Smooth muscle cell (in vitro differentiated cells): ENCODE data around the gene EPX. TPM values are rescaled to one million over a fixed set of nuclear protein-coding genes. Genes with fewer than 3 reads are reported as not detected.

Source experiments
- DNase-seq: peaks from one replicate; lab custom pipeline; 2025; ENCODE audit not compliant: unreplicated experiment; lab: John Stamatoyannopoulos, UW
- H2AFZ ChIP-seq: fragments of 200-600 bp; sonication (generic); 2 replicates; pipeline ENCODE4 v1.6.0; 2016; ENCODE audit warnings: antibody characterized with exemption, low read depth, mild to moderate bottlenecking
- H3F3A ChIP-seq: fragments of 200-600 bp; sonication (generic); 2 replicates; pipeline ENCODE4 v1.6.0; 2017; ENCODE audit warnings: antibody characterized with exemption, low read depth
- H3K27ac ChIP-seq: fragments of 200-600 bp; sonication (generic); 2 replicates; pipeline ENCODE4 v1.5.1; 2016; ENCODE audit warnings: low read depth, mild to moderate bottlenecking
- H3K27me3 ChIP-seq: fragments of 200-600 bp; sonication (generic); 2 replicates; pipeline ENCODE4 v1.6.1; 2016; ENCODE audit warnings: low read depth, mild to moderate bottlenecking
- H3K36me3 ChIP-seq: fragments of 200-600 bp; sonication (generic); 2 replicates; pipeline ENCODE4 v1.5.1; 2016; ENCODE audit warnings: low read depth
- H3K4me1 ChIP-seq: fragments of 200-600 bp; sonication (generic); 2 replicates; pipeline ENCODE4 v1.5.1; 2016; ENCODE audit warnings: low read depth
- H3K4me2 ChIP-seq: fragments of 200-600 bp; sonication (generic); 2 replicates; pipeline ENCODE4 v1.6.0; 2016; ENCODE audit warnings: mild to moderate bottlenecking
- H3K4me3 ChIP-seq: fragments of 200-600 bp; sonication (generic); 2 replicates; pipeline ENCODE4 v1.5.1; 2016; ENCODE audit warnings: mild to moderate bottlenecking
- H3K79me2 ChIP-seq: fragments of 200-600 bp; sonication (generic); 2 replicates; pipeline ENCODE4 v1.6.0; 2016; ENCODE audit warnings: low read depth, mild to moderate bottlenecking
- H3K9ac ChIP-seq: fragments of 200-600 bp; sonication (generic); 2 replicates; pipeline ENCODE4 v1.6.0; 2016; ENCODE audit warnings: low read depth
- H3K9me3 ChIP-seq: fragments of 200-600 bp; sonication (generic); replicated peaks from 2 replicates; pipeline ENCODE4 v1.5.1; 2016; ENCODE audit warnings: low read depth
- H4K20me1 ChIP-seq: fragments of 200-600 bp; sonication (generic); 2 replicates; pipeline ENCODE4 v1.6.0; 2016; ENCODE audit warnings: low read depth
- WGBS: methylation state at CpG from one replicate; pipeline ENCODE4 v1.1.7; 2016; ENCODE audit warnings: low lambda C conversion rate; 5-methylcytosine and 5-hydroxymethylcytosine counted together
- polyA plus RNA-seq: library from polyadenylated mRNA; unstranded; fragments of >200 nt; fragmentation: Nextera tagmentation; extraction: Ambion mirVana; gene quantifications from 2 replicates; pipeline ENCODE4 v1.2.1, GENCODE V29; 2016
- total RNA-seq: library from RNA; depleted of rRNA; stranded (reverse); fragments of >200 nt; gene quantifications from 2 replicates; pipeline ENCODE4 v1.2.3, GENCODE V29; 2014
- TF ChIP-seq, protein P1 (sequence below): fragments of 200-600 bp; sonication (generic); IDR thresholded peaks from 2 replicates; pipeline ENCODE4 v1.5.1; 2017; ENCODE audit warnings: borderline replicate concordance, mild to moderate bottlenecking, antibody characterized with exemption; ENCODE audit not compliant: insufficient read depth, poor library complexity, severe bottlenecking

Gene EPX
- total and polyA plus RNA-seq, 2 experiments from 2014 or later: not detected

GRCh38 chr17:58189436-58190146 lies 2.9 kb upstream of the EPX start:
- Histone ChIP-seq H3K9me3 (no peaks in the 10 kb centered on the region), H3K27me3 (no peaks in the 10 kb centered on the region), H2AFZ (no peak overlapping the region), H3K9ac (no peak overlapping the region), H3K36me3 (no peaks in the 10 kb centered on the region), H3K4me1 (no peaks in the 10 kb centered on the region), H3K27ac (no peak overlapping the region), H4K20me1 (no peaks in the 10 kb centered on the region), H3K4me2 (no peak overlapping the region), H3K4me3 (no peak overlapping the region), H3K79me2 (no peaks in the 10 kb centered on the region), H3F3A (no peaks in the 10 kb centered on the region)
- DNase-seq: no peak
- TF ChIP-seq, protein P1, sequence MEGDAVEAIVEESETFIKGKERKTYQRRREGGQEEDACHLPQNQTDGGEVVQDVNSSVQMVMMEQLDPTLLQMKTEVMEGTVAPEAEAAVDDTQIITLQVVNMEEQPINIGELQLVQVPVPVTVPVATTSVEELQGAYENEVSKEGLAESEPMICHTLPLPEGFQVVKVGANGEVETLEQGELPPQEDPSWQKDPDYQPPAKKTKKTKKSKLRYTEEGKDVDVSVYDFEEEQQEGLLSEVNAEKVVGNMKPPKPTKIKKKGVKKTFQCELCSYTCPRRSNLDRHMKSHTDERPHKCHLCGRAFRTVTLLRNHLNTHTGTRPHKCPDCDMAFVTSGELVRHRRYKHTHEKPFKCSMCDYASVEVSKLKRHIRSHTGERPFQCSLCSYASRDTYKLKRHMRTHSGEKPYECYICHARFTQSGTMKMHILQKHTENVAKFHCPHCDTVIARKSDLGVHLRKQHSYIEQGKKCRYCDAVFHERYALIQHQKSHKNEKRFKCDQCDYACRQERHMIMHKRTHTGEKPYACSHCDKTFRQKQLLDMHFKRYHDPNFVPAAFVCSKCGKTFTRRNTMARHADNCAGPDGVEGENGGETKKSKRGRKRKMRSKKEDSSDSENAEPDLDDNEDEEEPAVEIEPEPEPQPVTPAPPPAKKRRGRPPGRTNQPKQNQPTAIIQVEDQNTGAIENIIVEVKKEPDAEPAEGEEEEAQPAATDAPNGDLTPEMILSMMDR: no peak
- 84% methylated on average over 11 of the region's 11 CpGs for WGBS

DNA sequence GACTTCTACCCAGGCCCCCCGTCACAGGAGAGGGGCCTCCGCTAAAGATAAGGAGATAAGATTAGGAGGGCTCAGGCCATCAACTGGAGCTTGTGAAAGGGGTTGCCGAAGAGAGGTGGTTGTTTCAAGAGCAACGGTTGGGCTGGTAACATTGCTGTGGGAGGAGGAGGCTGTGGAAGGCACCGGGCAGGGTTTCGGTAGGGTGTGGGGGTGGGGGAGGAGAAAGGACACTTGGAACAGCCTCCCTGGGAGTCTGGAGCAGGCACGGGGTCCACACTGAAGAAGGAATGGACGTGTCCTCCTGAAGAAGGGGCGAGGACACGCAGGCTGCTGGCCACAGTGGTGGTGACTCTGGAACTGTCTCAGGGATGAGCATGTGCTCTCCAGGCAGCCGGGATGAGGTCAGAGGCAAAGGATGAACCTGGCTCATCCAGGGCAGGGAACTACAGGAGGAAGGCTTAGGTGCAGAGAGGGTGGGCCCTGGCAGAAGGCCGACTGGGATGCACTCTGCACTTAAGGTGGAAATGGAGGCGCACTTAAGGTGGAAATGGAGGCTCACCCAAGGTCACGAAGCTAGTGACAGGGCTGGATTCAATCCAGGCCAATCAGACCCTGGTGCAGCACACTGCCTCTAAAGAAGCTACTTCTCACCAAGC lies 1.2 kb upstream of the EPX start:
- Histone ChIP-seq H3K27ac (no peak overlapping the region), H3K36me3 (no peaks in the 10 kb centered on the region), H3K9me3 (no peaks in the 10 kb centered on the region), H3K79me2 (no peaks in the 10 kb centered on the region), H2AFZ (no peak overlapping the region), H3K27me3 (no peaks in the 10 kb centered on the region), H3K9ac (no peak overlapping the region), H4K20me1 (no peaks in the 10 kb centered on the region), H3K4me1 (no peaks in the 10 kb centered on the region), H3K4me2 (no peak overlapping the region), H3F3A (no peaks in the 10 kb centered on the region), H3K4me3 (no peak overlapping the region)
- TF ChIP-seq, protein P1: no peak
- 64% methylated on average over 14 of the region's 14 CpGs for WGBS
- no peak for DNase-seq

DNA sequence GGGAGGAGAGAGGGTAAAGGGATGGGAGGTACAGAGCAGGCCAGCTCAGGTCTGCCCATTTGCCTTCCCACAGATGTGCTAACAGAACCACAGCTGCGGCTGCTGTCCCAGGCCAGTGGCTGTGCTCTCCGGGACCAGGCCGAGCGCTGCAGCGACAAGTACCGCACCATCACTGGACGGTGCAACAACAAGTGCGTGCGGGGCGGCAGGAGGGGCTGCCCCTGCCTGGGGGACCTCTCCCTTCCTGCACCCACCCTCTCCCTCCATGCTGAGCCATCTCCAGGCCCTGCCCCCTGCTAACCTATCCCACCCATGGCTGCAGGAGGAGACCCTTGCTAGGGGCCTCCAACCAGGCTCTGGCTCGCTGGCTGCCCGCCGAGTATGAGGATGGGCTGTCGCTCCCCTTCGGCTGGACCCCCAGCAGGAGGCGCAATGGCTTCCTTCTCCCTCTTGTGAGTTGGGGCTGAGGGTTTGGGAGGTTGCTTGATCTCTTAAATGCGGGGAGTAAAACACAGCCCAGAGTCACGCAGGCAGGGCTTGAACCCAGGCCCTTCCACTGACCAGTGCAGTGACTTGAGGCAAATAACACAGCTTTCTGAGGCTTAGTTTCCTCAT lies 1.2 kb downstream of the EPX start:
- no peak overlapping the region for H3K27ac ChIP-seq
- peaks cover 17% of the 10 kb centered on the region for H3K27me3 ChIP-seq
- no peaks in the 10 kb centered on the region for H3K36me3 ChIP-seq
- H3K79me2 ChIP-seq: no peaks in the 10 kb centered on the region
- no peak overlapping the region for H3K4me2 ChIP-seq
- H2AFZ ChIP-seq: no peak overlapping the region
- H3K4me1 ChIP-seq: no peaks in the 10 kb centered on the region
- no peak overlapping the region for H3K4me3 ChIP-seq
- H4K20me1 ChIP-seq: no peaks in the 10 kb centered on the region
- TF ChIP-seq, protein P1: no peak
- no peaks in the 10 kb centered on the region for H3K9me3 ChIP-seq
- no peak overlapping the region for H3K9ac ChIP-seq
- no peak for DNase-seq
- WGBS: 88% methylated on average over 18 of the region's 18 CpGs
- no peaks in the 10 kb centered on the region for H3F3A ChIP-seq
